Measurements from ENCODE around the gene YEATS4.

Gene YEATS4

DNA sequence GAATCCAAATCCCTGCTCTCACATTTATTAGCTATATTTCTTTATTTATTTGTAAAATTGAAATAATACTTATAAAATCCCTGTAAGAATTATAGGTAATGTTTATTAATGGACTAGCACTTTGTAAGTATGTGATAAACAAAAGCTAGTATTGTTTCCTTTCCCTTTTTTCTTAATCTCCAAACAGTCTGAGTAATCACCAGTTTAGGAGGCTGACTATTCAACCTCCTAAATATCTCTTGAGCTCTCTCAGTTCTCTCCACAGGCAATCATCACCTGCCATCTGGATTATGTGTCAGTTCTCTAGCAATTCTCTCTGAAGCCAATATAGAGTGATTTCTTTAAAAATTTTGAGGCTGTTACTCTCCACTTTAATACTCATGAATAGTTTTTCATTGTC is 20.6 kb upstream of the YEATS4 start:
- H3K4me3 ChIP-seq (replicated peaks; ENCODE audit: low read depth, low read length) = no peak overlapping the region
- TF ChIP-seq, protein P1, sequence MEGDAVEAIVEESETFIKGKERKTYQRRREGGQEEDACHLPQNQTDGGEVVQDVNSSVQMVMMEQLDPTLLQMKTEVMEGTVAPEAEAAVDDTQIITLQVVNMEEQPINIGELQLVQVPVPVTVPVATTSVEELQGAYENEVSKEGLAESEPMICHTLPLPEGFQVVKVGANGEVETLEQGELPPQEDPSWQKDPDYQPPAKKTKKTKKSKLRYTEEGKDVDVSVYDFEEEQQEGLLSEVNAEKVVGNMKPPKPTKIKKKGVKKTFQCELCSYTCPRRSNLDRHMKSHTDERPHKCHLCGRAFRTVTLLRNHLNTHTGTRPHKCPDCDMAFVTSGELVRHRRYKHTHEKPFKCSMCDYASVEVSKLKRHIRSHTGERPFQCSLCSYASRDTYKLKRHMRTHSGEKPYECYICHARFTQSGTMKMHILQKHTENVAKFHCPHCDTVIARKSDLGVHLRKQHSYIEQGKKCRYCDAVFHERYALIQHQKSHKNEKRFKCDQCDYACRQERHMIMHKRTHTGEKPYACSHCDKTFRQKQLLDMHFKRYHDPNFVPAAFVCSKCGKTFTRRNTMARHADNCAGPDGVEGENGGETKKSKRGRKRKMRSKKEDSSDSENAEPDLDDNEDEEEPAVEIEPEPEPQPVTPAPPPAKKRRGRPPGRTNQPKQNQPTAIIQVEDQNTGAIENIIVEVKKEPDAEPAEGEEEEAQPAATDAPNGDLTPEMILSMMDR (IDR thresholded peaks at IDR 0.05; ENCODE audit: insufficient read depth, low read length, poor library complexity, severe bottlenecking) = no peak

GRCh38 chr12:69339999-69340398 is 19.5 kb upstream of the YEATS4 start:
- H3K27me3 ChIP-seq (replicated peaks; ENCODE audit: control insufficient read depth, insufficient read depth, low read length) = no peaks in the 10 kb centered on the region; the same call in 1 of the 2 replicates
- TF ChIP-seq, protein P1 (IDR thresholded peaks at IDR 0.05; ENCODE audit: insufficient read depth, low read length, poor library complexity, severe bottlenecking) = no peak
- DNase-seq (ENCODE audit: extremely low read depth, insufficient read length) = no peak
- no peaks in the 10 kb centered on the region for H3K36me3 ChIP-seq (ENCODE audit: control insufficient read depth, insufficient read depth, low read length)
- no peak overlapping the region for H3K4me3 ChIP-seq (replicated peaks; ENCODE audit: low read depth, low read length)

More for the DNA sequence above, 20.6 kb upstream of the YEATS4 start:
- H3K27me3 ChIP-seq (replicated peaks; ENCODE audit: control insufficient read depth, insufficient read depth, low read length) = no peaks in the 10 kb centered on the region; the same call in 1 of the 2 replicates
- no peaks in the 10 kb centered on the region for H3K36me3 ChIP-seq (ENCODE audit: control insufficient read depth, insufficient read depth, low read length)
- no peak for DNase-seq (ENCODE audit: extremely low read depth, insufficient read length)

DNA sequence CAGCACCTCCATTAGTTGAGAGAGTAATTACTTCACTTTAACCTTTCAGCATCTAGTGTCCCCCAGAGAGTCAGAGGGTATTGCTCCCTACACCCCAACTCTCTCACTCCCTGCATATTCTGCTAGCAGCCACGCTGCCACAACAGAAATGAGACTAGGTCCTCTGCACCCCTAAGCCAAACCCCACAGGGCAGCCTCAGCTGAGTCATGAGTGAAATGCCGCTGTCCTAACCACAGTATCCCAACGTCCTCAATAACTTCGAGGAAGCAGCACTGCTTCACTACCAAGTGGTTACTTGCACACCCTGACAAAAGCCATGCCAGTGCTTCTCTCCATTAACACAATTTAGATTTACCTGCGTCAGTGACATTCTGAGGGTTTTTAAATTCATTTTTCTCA is 18.2 kb upstream of the YEATS4 start:
- Histone ChIP-seq H3K27me3 (replicated peaks; ENCODE audit: control insufficient read depth, insufficient read depth, low read length) (no peaks in the 10 kb centered on the region; the same call in 1 of the 2 replicates), H3K4me3 (replicated peaks; ENCODE audit: low read depth, low read length) (no peak overlapping the region), H3K36me3 (ENCODE audit: control insufficient read depth, insufficient read depth, low read length) (no peaks in the 10 kb centered on the region)
- TF ChIP-seq, protein P1 (IDR thresholded peaks at IDR 0.05; ENCODE audit: insufficient read depth, low read length, poor library complexity, severe bottlenecking) = no peak
- DNase-seq (ENCODE audit: extremely low read depth, insufficient read length) = no peak

DNA sequence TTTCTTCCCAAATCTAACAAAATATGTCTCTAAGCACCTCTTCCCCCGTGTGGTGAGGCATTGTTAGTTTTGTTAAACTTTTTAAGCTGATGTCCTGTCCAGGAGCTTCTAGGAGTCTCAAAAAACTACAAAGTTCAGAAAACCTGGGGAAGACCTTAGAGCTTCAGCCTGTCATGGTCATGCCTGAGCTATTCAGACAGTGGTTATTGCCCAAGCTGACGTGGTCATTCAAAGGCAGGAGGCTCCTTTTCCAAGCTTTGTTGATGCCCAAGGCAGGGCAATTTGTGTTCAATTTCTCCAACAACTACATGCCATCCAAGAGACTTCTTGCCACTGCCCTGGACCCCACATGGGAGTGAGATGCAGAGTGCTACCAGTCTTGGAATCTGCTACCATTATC is 17.1 kb upstream of the YEATS4 start:
- DNase-seq (ENCODE audit: extremely low read depth, insufficient read length) = no peak
- Histone ChIP-seq H3K36me3 (ENCODE audit: control insufficient read depth, insufficient read depth, low read length) (no peaks in the 10 kb centered on the region), H3K27me3 (replicated peaks; ENCODE audit: control insufficient read depth, insufficient read depth, low read length) (no peaks in the 10 kb centered on the region; the same call in 1 of the 2 replicates), H3K4me3 (replicated peaks; ENCODE audit: low read depth, low read length) (no peak overlapping the region)
- TF ChIP-seq, protein P1 (IDR thresholded peaks at IDR 0.05; ENCODE audit: insufficient read depth, low read length, poor library complexity, severe bottlenecking) = no peak

DNA sequence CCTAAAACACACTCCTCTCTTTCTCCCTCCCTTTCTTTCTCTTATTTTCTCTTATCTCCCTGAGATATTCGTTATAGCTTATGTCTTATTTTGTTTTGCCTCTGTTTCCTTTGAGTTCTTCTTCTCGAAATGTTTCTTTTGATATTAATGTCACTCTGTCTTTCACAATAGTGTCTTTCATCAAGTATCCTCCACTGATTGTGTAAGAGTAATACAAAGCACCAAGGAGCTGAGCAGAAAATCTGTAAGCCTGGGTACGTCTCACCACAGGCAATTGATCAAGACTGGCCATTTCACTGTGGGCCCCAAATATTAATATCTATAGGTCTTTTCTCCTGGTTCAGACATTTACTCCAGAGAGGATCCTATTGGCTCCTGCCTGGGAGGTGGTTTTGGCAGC is 16.2 kb upstream of the YEATS4 start:
- H3K36me3 ChIP-seq (ENCODE audit: control insufficient read depth, insufficient read depth, low read length) = no peaks in the 10 kb centered on the region
- H3K4me3 ChIP-seq (replicated peaks; ENCODE audit: low read depth, low read length) = no peak overlapping the region
- no peak for DNase-seq (ENCODE audit: extremely low read depth, insufficient read length)
- no peaks in the 10 kb centered on the region; the same call in 1 of the 2 replicates for H3K27me3 ChIP-seq (replicated peaks; ENCODE audit: control insufficient read depth, insufficient read depth, low read length)
- TF ChIP-seq, protein P1 (IDR thresholded peaks at IDR 0.05; ENCODE audit: insufficient read depth, low read length, poor library complexity, severe bottlenecking) = no peak

Measured in GM06990 (cell line).